HG03196 (cell line): ENCODE data around the gene XPNPEP3.
"Not testable (repeated sequence)": the region's sequence is repeated elsewhere in the genome, so short reads cannot be mapped to it uniquely, and the experiment has no call there.

ENCODE experiments used
- ATAC-seq: cut with Tn5 transposase; IDR thresholded peaks from one replicate; pipeline ENCODE4 v1.9.1; 2021; ENCODE audit not compliant: unreplicated experiment

The XPNPEP3 gene

DNA sequence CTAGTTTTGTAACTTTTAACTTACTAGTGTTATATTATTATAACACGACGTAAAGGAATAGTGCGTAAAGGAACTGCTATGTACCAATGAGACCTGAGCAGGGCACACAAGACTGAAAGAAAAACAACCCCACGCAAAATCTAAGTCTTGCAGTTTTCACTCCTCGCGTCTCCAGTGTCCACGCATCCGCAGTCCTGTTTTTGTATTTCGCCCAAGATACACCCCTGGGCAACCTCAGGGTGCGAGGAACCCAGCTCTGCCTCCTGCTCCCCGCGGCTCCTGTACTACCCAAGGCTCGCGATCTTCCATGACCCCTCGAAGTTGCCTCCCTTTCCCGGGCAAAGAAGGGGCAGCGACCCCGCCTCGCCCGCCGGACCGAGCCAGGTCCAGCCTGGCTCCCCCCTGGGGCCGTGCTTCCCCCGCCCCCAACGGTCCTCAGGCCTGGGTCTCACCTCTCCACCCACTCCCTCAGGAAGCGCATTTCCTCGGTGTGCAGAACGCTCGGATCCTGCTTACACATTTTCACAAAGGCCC lies 902 bp upstream of the XPNPEP3 start:
- ATAC-seq: no peak

DNA sequence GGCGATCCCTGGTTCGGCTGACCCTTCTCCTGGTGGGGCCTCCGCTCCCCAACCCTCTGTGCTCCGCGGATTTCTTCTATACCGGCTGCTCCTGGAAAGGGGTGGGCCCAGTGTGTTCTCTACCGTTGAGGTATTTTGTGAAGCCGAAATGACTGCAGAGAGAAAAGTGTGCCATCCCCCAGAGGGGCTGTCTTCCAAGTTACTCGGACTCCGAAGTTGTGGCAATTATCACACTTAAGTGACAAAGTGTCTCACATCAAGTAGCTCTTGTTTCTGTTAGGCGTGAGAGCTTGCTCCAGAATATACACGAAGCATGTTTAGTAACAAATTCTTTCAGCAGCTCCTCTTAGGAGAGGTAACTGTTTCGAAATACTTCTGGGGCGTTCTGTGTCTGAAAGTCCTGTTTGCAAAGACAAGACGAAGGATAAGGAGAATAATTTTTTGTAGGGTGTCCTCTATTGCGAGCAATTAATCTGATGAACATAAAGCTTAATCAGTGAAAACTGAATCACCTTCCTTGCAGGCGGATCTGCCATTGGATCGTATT lies 434 bp downstream of the XPNPEP3 start:
- ATAC-seq: no peak

DNA sequence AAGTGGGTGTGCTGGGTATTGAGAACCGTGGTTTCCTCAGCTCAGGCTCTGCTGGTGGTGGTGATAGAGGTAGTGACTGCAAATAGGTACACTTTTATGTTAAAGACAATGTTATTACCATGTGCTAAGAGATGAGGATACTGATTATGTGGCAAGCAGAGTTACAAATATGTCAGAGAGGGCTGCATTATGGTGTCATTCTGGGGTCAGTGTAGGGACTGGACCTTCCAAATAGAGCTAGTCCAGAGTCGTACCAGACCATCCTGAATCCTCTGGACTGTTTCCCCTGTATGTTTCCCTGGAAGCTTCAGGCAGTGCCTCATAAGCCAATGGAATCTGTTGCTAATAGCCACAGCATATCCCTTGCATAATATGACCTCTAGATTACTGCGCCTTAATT lies 5.1 kb downstream of the XPNPEP3 start, which contains the start of gene DNAJB7:
Gene DNAJB7 (minus strand): TSS at position 101 of the 400 bp plus-strand sequence. CDS start 119 bp downstream, outside the sequence.
- ATAC-seq: no peak

DNA sequence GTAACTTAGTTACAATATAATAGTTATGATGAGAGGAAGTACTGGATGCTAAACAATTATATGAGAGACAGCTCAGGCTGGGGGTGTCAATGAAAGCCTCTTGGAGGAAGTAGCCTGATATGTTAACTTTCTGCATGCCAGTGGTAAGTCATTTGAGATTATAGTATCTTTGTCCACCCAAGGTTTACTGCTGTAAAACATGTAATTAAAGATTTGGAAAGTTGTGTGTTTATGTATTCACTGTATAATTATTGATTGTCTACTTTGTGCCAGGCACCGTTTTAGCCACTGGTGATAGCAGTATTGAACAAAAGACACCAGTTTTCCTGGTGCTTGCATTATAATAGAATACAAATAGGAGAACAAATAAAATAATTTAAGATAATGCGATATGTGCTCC lies 5.6 kb downstream of the XPNPEP3 start:
- no peak for ATAC-seq

DNA sequence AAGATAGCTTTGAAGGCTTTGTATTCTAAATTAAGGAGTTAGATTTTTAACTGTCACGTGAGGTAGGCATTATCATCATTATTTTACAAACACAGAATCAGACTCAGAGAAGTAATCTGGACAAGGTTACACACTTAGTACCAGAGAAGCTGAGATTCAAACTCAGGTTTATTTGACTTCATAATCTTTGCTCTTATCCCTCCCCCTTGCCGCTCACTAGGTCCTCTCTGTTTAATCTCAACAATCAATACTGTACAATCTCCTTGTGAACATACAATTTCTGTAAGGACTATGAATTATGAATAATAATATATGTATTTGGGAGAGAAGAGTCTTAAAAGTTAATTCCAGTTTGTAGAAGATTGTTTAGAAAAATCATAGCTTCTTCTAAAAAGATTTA lies 10.2 kb downstream of the XPNPEP3 start:
- ATAC-seq: no peak

DNA sequence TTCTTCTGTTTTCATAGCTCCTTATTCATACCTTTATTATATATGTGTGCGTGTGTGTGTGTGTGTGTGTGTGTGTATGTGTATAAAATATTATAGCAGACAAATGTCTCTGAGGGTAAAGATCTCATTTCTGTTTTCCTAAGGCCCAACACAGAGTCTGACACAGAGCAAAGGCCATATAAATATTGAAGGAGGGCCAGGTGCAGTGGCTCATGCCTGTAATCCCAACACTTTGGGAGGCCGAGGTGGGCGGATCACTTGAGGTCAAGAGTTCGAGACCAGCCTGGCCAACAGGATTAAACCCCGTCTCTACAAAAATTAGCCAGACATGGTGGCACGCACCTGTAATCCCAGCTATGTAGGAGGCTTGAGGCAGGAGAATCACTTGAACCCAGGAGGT lies 11.4 kb downstream of the XPNPEP3 start:
- ATAC-seq: not testable (repeated sequence)

DNA sequence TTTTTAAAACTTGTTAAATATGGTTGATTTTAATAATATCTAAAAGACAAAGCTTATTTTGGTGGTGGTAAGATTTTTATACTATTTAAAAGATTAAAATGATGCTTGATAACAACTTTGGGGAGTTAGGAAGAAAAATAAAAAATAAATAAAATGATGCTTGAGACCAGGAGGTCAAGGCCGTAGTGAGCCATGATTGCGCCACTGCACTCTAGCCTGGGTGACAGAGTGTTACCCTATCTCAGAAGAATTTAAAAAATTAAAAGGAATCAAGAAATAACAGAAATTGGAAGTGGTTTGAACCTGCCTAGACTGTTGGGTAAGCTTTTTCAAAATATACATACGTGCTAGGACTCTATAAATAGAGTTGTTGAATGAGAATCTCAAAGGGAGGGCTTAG lies 17.1 kb downstream of the XPNPEP3 start:
- no peak for ATAC-seq

DNA sequence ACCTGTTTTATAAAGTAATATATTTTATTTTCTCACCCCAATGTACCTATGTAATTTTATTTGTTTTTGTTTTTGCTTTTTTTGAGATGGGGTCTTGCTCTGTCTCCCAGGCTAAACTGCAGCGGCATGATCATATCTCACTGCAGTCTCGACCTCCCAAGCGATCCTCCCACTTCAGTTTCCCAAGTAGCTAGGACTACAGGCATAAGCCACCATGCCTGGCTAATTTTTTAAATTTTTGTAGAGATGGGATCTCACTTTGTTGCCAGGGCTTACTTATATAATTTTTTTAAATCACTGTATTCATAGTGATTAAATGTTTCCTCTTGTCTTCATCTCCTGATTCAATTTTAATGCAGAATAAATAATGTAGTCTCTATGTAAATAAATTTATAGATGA lies 18.2 kb downstream of the XPNPEP3 start:
- no peak for ATAC-seq

DNA sequence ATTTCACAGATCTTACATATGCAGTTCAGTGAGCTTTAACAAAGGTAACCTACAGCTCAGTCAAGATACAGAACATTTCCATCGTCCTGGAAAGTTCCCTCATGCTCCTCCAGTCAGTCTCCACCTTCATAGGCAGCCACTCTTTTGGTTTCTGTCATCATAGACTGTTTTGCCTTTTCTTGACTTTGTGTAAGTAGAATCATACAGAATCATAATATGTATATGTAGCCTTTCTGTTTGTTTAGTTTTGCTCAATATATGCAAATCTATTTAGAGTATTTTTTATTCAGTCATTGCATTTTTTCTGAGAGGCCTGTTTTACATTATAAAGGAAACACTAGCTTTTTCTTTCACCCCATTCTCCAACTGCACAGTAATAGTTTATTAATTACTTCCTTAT lies 20.0 kb downstream of the XPNPEP3 start:
- no peak for ATAC-seq

DNA sequence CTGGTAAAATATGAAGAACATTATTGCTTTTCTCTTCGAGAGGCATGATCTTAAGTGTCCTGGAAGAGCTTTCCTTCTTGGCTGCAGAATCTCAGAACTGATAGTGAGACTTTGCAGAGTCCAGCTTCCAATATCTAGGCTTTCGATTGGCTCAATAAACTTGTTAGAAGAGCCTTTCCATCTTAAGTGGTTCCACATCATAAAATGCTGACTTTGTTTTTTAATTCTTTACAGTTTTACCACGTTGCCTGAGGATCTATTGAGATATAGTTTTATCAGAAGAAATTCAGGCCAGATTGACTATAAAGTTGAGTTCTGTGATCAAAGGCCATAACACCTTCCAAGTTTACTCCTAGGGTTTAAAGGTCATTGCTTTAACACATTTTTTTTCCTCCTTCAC lies 20.5 kb downstream of the XPNPEP3 start:
- ATAC-seq: no peak

DNA sequence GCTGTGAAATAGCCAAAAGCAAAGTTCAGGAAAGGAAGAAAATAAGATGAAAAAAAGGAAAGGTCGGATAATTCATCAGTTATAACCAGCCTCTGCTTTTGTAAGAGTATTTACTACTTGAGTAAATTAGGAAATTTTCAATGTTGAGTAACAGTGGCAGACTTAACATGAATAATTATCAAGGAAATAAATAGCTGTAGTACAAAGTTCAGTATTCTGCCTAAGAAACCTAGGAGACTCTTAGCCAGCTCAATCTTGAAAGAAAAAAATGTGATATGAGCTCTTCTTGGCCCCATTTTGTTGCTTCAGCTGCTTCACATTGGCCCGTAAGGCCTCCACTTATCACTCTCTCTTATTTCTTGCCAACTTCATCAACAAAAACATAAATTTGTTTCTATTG lies 22.0 kb downstream of the XPNPEP3 start:
- no peak for ATAC-seq

DNA sequence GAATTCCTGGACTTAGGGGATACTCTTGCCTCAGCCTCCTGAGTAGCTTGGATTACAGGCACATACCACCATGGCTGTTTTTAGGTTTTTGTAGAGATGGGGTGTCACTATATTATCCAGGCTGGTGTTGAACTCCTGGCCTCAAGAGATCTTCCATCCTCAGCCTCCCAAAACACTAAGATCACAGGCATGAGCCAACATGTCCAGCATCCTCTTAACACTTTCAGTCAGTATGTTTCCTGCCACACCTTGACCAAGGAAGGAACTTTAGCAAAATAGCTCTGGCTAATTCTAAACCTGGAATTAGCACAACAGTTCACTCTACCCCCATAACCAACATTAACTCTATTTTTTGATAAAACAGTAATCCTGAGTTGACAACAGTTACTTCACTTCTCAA lies 32.2 kb downstream of the XPNPEP3 start:
- no peak for ATAC-seq

DNA sequence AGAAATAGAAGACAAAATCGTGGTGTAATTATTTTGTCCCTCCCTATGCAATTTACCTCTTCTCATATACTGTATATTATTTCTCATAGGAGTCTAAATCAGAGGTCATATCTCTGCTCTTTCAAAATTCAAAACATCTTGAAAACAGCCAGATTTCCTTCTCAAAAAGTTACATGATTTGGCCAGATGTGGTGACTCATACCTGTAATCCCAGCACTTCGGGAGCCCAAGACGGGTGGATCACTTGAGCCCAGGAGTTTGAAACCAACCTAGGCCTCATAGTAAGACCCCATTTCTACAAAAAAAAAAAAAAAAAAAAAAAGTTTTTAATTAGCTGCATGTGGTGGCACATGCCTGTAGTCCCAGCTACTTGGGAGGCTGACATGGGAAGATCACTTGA lies 33.9 kb downstream of the XPNPEP3 start:
- ATAC-seq: no peak

DNA sequence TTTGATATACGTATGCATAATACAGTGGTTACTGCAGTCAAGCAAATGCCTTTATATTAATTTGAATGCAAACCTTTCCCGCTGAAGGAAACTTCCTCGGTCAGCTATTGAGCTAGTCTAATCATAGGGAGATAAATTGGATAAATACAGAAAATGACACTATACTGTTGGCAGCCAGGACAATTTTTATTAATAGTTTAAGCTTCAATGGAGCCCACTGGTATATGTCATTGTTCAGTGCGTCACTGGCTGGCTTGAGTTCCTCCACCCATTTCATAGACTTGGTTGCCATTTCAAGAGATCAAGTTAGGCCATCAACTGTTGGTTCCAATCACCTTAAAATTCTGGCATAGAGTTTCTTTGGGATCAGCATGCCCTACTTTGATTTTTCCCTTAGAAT lies 37.5 kb downstream of the XPNPEP3 start:
- ATAC-seq: no peak

DNA sequence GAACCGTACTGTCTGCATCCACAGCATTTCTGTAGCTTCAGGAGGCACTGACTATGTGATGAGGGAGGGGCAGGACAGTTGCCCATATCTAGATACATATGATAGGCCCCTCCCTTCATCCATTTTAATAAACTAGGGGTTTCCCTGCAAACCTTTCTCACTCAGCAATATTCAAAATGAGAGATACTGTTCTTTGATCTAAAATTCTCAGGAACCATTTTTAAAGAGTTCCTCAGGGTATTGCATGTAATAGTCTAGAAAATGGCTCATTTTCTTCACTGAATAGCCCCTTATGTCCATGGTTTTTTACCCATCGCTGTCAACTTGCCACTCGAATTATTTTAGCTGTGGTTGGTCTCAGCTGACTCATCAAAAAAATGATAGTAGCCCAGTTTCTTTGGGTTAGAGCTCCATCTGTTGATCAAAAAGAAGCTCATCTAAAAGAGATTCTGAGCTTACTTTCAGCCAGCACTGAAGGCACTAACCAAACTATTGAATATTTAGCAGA lies 42.0 kb downstream of the XPNPEP3 start:
- ATAC-seq: no peak

DNA sequence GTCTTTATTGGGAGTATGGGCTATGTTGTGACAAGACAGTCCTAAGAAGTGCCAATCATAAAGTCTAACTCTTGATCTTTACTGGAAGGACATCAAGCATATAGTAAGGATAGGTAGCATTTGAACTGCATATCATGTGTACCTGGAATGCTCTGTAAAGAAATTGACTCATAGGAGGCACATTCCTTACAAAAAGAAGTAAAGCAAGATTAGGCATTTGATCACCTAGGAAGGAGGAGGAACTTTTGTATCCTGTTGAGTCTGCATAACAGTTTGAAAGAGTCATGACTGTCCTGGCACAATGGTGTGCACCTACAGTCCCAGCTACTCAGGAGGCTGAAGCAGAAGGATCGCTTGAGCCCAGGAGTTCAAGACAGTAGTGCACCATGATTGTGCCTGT lies 47.2 kb downstream of the XPNPEP3 start:
- ATAC-seq: no peak

DNA sequence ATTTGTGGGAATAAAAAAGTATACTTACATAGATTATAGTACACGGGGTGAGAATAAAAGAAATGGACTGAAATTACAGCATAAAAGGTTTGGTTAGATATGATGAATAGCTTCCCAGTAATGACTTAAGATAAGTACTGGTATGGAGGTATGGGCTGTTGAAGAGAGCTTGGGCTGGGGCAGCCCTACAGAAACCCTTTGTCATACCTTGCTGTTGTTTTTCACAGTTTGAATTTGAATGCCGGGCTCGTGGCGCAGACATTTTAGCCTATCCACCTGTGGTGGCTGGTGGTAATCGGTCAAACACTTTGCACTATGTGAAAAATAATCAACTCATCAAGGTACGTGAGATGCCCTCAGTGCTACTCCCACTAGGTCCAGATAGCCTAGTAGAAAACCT lies 51.9 kb downstream of the XPNPEP3 start:
- no peak for ATAC-seq

DNA sequence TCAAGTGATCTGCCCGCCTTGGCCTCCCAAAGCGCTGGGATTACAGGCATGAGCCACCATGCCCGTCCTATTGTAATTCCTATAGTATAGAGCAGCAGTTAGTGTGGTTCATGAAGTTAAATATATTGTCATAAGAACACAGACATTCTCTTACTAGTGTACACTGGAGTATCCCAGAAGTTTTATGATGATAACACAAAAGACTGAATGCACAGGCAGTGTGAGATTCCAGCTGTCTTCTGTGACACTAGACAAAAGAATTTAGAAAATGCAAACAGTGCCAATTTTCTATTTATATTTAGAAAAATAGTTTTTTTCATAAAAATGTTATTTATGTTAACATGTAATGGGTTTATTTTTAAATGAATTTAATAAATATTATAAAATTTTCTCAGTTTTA lies 54.8 kb downstream of the XPNPEP3 start:
- ATAC-seq: no peak

DNA sequence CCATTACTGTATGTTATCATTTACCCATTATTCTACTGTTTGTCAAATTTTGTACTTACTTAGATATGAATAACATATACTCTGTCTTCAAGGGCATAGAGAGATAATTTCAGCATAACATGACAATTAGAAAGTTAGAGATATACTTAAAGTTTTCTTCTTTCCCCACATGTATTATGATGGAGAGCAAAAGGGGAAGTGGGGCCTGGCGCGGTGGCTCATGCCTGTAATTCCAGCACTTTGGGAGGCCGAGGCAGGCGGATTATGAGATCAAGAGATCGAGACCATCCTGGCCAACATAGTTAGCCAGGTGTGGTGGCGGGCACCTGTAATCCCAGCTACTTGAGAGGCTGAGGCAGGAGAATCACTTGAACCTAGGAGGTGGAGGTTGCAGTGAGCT lies 56.0 kb downstream of the XPNPEP3 start:
- not testable (repeated sequence) for ATAC-seq

DNA sequence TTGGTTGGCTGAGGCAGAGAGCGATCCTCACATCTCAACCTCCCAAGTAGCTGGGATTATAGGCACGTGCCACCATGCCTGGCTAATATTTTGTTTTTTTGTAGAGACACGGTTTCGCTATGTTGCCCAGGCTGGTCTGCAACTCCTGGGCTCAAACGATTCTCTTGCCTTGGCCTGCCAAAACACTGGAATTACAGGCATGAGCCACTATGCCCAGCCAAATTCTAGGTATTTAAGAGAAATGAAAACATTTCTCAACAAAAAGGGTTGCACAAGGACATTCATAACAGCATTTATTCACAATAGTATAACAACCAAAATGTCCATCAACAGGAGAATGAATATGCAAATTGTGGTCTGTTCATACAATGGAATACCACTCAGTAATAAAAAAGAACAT lies 62.5 kb downstream of the XPNPEP3 start:
- no peak for ATAC-seq

DNA sequence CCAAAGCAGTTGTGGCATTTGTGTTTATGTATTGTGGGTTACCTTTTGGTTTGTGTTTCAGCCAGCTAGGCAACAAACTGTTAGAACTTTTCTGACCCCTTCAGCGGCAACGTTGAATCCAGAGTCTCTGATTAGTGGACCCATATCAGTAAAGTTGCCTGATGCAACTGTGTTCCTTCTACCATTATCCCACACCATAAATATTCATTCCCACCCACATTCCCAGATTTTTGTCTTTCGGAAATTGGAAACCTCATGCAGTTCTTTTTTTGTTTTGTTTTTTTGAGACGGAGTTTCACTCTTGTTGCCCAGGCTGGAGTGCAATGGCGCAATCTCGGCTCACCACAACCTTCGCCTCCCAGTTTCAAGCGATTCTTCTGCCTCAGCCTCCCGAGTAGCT lies 63.6 kb downstream of the XPNPEP3 start:
- ATAC-seq: no peak

DNA sequence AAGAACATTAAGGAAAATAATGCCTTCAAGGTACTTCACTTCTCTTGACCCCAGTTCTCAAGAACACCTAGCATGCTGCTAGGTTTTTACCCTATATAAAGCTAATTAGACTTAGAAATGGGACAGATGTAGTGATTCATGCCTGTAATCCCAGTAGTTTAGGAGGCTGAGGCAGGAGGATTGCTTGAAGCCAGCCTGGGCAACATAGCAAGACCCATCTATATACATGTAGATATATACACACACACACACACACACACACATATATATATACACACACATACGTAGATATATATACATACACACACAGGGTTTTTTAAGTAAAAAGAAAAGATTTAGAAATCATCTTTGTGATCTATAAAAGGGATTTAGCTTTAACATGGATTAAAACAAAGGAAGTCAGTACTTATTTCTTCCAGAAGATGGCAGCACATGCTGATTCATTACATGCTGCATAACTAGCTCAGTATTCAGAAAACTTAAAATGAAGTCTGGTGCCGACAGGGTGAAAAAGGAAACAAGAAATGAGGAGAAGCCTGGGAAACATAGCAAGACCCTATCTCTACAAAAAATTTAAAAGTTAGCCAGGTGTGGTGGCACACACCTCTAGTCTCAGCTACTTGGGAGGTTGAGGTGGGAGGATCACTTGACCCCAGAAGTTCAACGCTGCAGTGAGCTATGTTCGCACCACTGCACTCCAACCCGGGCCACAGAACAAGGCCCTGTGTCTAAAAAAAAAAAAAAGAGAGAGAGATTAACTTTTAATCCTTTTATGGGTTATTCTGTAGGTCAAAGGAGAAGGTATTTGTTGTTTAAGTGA lies 65.7 kb downstream of the XPNPEP3 start:
- no peak for ATAC-seq
